H1 (cell line): ENCODE measurements around the gene SSTR4. TPM values are rescaled to one million over a fixed set of nuclear protein-coding genes. Genes with fewer than 3 reads are reported as not detected.

Experiments
- CTCF ChIA-PET: fragments of 300-600 bp; sonication (Branson Sonifier 250); formaldehyde crosslinking; loops from one replicate; lab custom pipeline; 2021; ENCODE audit not compliant: partially characterized antibody; lab: Charles Lee
- POLR2A ChIA-PET: fragments of 300-600 bp; sonication (Branson Sonifier 250); formaldehyde crosslinking; loops from one replicate; lab custom pipeline; 2021; ENCODE audit warnings: inconsistent platforms; ENCODE audit not compliant: partially characterized antibody; lab: Charles Lee
- DNase-seq, 2 experiments: peaks; one replicate each; pipeline versions ENCODE4 v3.0.0 to v3.0.0-alpha.2; 2010 to 2022; ENCODE audit warnings: low spot score in 2 of 2, low read depth in 1 of 2, mixed read lengths in 1 of 2
- FAIRE-seq: peaks from 2 replicates; lab custom pipeline; 2011; peaks lifted over from hg19 to GRCh38; lab: Jason Lieb, UNC
- H2AFZ ChIP-seq: 2 replicates; pipeline ENCODE4 v1.8.1; 2012; ENCODE audit warnings: low read length, inconsistent platforms
- H2AK5ac ChIP-seq: 2 replicates; pipeline ENCODE4 v1.6.1; 2013; ENCODE audit warnings: low read depth, low read length
- H2BK120ac ChIP-seq: replicated peaks from 2 replicates; pipeline ENCODE3; 2013; ENCODE audit warnings: low read depth, low read length, inconsistent platforms
- H2BK12ac ChIP-seq: 2 replicates; pipeline ENCODE4 v1.6.1; 2013; ENCODE audit warnings: low read depth, low read length
- H2BK15ac ChIP-seq: 2 replicates; pipeline ENCODE4 v1.6.1; 2013; ENCODE audit warnings: low read length
- H2BK20ac ChIP-seq: 2 replicates; pipeline ENCODE4 v1.6.1; 2013; ENCODE audit warnings: low read length
- H2BK5ac ChIP-seq: 2 replicates; pipeline ENCODE4 v1.6.1; 2013; ENCODE audit warnings: low read depth, low read length
- H3K14ac ChIP-seq: 2 replicates; pipeline ENCODE4 v1.6.1; 2013; ENCODE audit warnings: inconsistent platforms; ENCODE audit not compliant: insufficient read length
- H3K18ac ChIP-seq: 2 replicates; pipeline ENCODE4 v1.6.1; 2013; ENCODE audit warnings: low read length; ENCODE audit errors: extremely low read depth
- H3K23ac ChIP-seq: 2 replicates; pipeline ENCODE4 v1.6.1; 2013; ENCODE audit warnings: inconsistent platforms; ENCODE audit not compliant: insufficient read length
- H3K23me2 ChIP-seq: 2 replicates; pipeline ENCODE4 v1.6.1; 2013; ENCODE audit warnings: low read depth, low read length
- H3K27ac ChIP-seq: 2 replicates; pipeline ENCODE4 v1.6.1; 2011; ENCODE audit warnings: low read depth, low read length, inconsistent platforms
- H3K27me3 ChIP-seq, 4 experiments: replicated peaks in 1 of 4; 1 replicate in 1 of 4; 2 replicates in 3 of 4; pipeline versions ENCODE4 v1.6.1 to v1.8.1; 2011 to 2013; ENCODE audit warnings: low read length in 3 of 4, mild to moderate bottlenecking in 3 of 4, inconsistent platforms in 2 of 4, mixed read lengths in 2 of 4, moderate library complexity in 1 of 4; ENCODE audit not compliant: control insufficient read depth in 3 of 4, insufficient read depth in 3 of 4; ENCODE audit errors: extremely low read depth in 1 of 4
- H3K36me3 ChIP-seq, 4 experiments: 2 replicates each; pipeline versions ENCODE4 v1.6.1 to v1.8.1; 2011 to 2013; ENCODE audit warnings: mild to moderate bottlenecking in 4 of 4, low read length in 3 of 4, moderate library complexity in 2 of 4, control low read depth in 1 of 4, inconsistent platforms in 1 of 4; ENCODE audit not compliant: insufficient read depth in 4 of 4, control insufficient read depth in 2 of 4
- H3K4ac ChIP-seq: replicated peaks from 2 replicates; pipeline ENCODE3; 2013; ENCODE audit warnings: low read length, low read depth, mixed read lengths, inconsistent platforms; ENCODE audit not compliant: insufficient read length
- H3K4me1 ChIP-seq, 4 experiments: replicated peaks in 1 of 4; 1 replicate in 1 of 4; 2 replicates in 3 of 4; pipeline versions ENCODE4 v1.6.1 to v1.8.1; 2011 to 2013; ENCODE audit warnings: low read length in 3 of 4, inconsistent platforms in 2 of 4, mixed read lengths in 1 of 4; ENCODE audit not compliant: insufficient read depth in 4 of 4, control insufficient read depth in 3 of 4
- H3K4me2 ChIP-seq, 2 experiments: 2 replicates each; pipeline versions ENCODE4 v1.6.1 to v1.8.1; 2011 to 2013; ENCODE audit warnings: low read depth in 2 of 2, low read length in 2 of 2, control low read depth in 1 of 2, inconsistent platforms in 1 of 2, mild to moderate bottlenecking in 1 of 2; ENCODE audit not compliant: insufficient read depth in 1 of 2
- H3K4me3 ChIP-seq, 4 experiments: fragments of 200-600, 300-600 bp in 1 of 4; sonication (generic), shearing (Covaris generic), sonication (Bioruptor Twin) in 1 of 4; 2 replicates each; pipeline versions ENCODE4 v1.5.1 to v1.8.1; 2011 to 2016; ENCODE audit warnings: low read length in 4 of 4, low read depth in 3 of 4, control low read depth in 2 of 4, inconsistent platforms in 2 of 4, mild to moderate bottlenecking in 2 of 4, mixed read lengths in 1 of 4, moderate library complexity in 1 of 4; ENCODE audit not compliant: insufficient read depth in 2 of 4; ENCODE audit errors: extremely low read depth in 1 of 4
- H3K56ac ChIP-seq: replicated peaks from 2 replicates; pipeline ENCODE3; 2013; ENCODE audit warnings: low read depth, mild to moderate bottlenecking, mixed read lengths, low read length, inconsistent platforms; ENCODE audit not compliant: insufficient read length
- H3K79me1 ChIP-seq: 2 replicates; pipeline ENCODE4 v1.6.1; 2013; ENCODE audit warnings: low read depth, low read length, control low read depth
- H3K79me2 ChIP-seq, 2 experiments: 2 replicates each; pipeline versions ENCODE4 v1.6.1 to v1.8.1; 2012 to 2013; ENCODE audit warnings: low read length in 2 of 2, mild to moderate bottlenecking in 2 of 2, inconsistent platforms in 1 of 2; ENCODE audit not compliant: insufficient read depth in 2 of 2, control insufficient read depth in 1 of 2
- H3K9ac ChIP-seq, 4 experiments: replicated peaks in 1 of 4; 1 replicate in 1 of 4; 2 replicates in 3 of 4; pipeline versions ENCODE4 v1.6.1 to v1.8.1; 2011 to 2013; ENCODE audit warnings: low read depth in 3 of 4, low read length in 3 of 4, control low read depth in 2 of 4, mild to moderate bottlenecking in 2 of 4, moderate library complexity in 2 of 4, inconsistent platforms in 1 of 4; ENCODE audit errors: extremely low read depth in 1 of 4
- H3K9me3 ChIP-seq, 2 experiments: 2 replicates each; pipeline versions ENCODE4 v1.6.1 to v1.8.1; 2012 to 2013; ENCODE audit warnings: mild to moderate bottlenecking in 2 of 2, moderate library complexity in 2 of 2, control low read depth in 1 of 2, inconsistent platforms in 1 of 2, low read depth in 1 of 2, low read length in 1 of 2, mixed read lengths in 1 of 2; ENCODE audit not compliant: insufficient read depth in 2 of 2
- H4K20me1 ChIP-seq, 2 experiments: replicated peaks in 1 of 2; 2 replicates each; pipeline versions ENCODE3 to v1.8.1; 2011 to 2013; ENCODE audit warnings: inconsistent platforms in 2 of 2, low read length in 2 of 2, mild to moderate bottlenecking in 1 of 2; ENCODE audit not compliant: insufficient read depth in 2 of 2, control insufficient read depth in 1 of 2
- H4K5ac ChIP-seq: 2 replicates; pipeline ENCODE4 v1.6.1; 2013; ENCODE audit warnings: low read length, low read depth, mixed read lengths, inconsistent platforms; ENCODE audit not compliant: insufficient read length
- H4K8ac ChIP-seq: 2 replicates; pipeline ENCODE4 v1.8.0; 2013; ENCODE audit warnings: mild to moderate bottlenecking, moderate library complexity, low read length, inconsistent platforms; ENCODE audit not compliant: insufficient read depth; ENCODE audit errors: extremely low read depth
- H4K91ac ChIP-seq: replicated peaks from 2 replicates; pipeline ENCODE3; 2013; ENCODE audit warnings: low read length, mixed read lengths, inconsistent platforms; ENCODE audit not compliant: insufficient read length
- NANOG ChIP-seq: IDR thresholded peaks from 2 replicates; pipeline ENCODE4 v1.6.1; 2011; ENCODE audit warnings: low read length, low read depth, mild to moderate bottlenecking, inconsistent platforms; ENCODE audit not compliant: insufficient read depth, poor library complexity, severe bottlenecking
- NRF1 ChIP-seq: IDR thresholded peaks from 2 replicates; pipeline ENCODE4 v1.6.1; 2011; ENCODE audit warnings: mild to moderate bottlenecking, low read depth, low read length, improper control_type of control experiment
- PHF8 ChIP-seq: fragments of 200-600 bp; sonication (generic); conservative IDR thresholded peaks from 2 replicates; pipeline ENCODE4 v1.7.1; 2012; ENCODE audit warnings: low read depth, mild to moderate bottlenecking, inconsistent platforms, low read length, moderate library complexity
- RFX5 ChIP-seq: IDR thresholded peaks from 2 replicates; pipeline ENCODE4 v1.6.1; 2011; ENCODE audit warnings: low read depth, low read length, improper control_type of control experiment, borderline replicate concordance
- SIN3A ChIP-seq, 2 experiments: IDR thresholded peaks in 1 of 2; conservative IDR thresholded peaks in 1 of 2; 2 replicates each; pipeline ENCODE4 v1.6.1; 2011 to 2012; ENCODE audit warnings: low read length in 2 of 2, improper control_type of control experiment in 1 of 2, low read depth in 1 of 2, mild to moderate bottlenecking in 1 of 2
- SUZ12 ChIP-seq: fragments of 200-600 bp; sonication (generic); IDR thresholded peaks from 2 replicates; pipeline ENCODE4 v1.6.1; 2012; ENCODE audit warnings: mild to moderate bottlenecking, inconsistent platforms, low read length, moderate library complexity, mixed read lengths
- WGBS, 2 experiments: shearing (Covaris generic) in 1 of 2; methylation state at CpG; one replicate each; pipeline versions ENCODE4 v1.1.6 to v1.1.7; 2013 to 2015; ENCODE audit warnings: low lambda C conversion rate in 2 of 2, mixed read lengths in 2 of 2, inconsistent platforms in 1 of 2, low coverage in 1 of 2, missing lambda C conversion rate in 1 of 2; ENCODE audit not compliant: insufficient replicate concordance in 2 of 2, insufficient coverage in 1 of 2, insufficient read length in 1 of 2; ENCODE audit errors: extremely low coverage in 1 of 2, missing lambda C conversion rate in 1 of 2; 5-methylcytosine and 5-hydroxymethylcytosine counted together
- polyA plus RNA-seq, 7 experiments: library from polyadenylated mRNA; depleted of rRNA in 3 of 7; stranded (reverse) in 5 of 7; unstranded in 2 of 7; fragments of >200 nt in 5 of 7; fragments of 200-250 nt in 2 of 7; gene quantifications; 1 replicate in 5 of 7; 2 replicates in 1 of 7; 4 replicates in 1 of 7; pipeline versions ENCODE4 v1.2.1 to v1.2.3, GENCODE V29; 2011 to 2013; ENCODE audit warnings: missing spikeins in 2 of 7, mixed read lengths in 2 of 7
- total RNA-seq: library from RNA; stranded (reverse); fragmentation: NEBNext Ultra II Directional; extraction: Animal tissue kit (Norgen Biotek cat#: 25700); gene quantifications from 2 replicates; pipeline ENCODE4 v1.2.1, GENCODE V29; 2021

The SSTR4 gene
- total and polyA plus RNA-seq, 2 of the 8 experiments (the other 6 are each of a cell fraction or from before 2014, with no cell fraction given) = 0.05 TPM; not detected in 1

GRCh38 chr20:23017516-23017915 is 17.6 kb upstream of the SSTR4 start:
- Histone ChIP-seq H3K4ac (no peak overlapping the region), H3K9ac (no peak overlapping the region), H3K4me3 (no peak overlapping the region), H2BK5ac (no peak overlapping the region), H3K36me3 (no peaks in the 10 kb centered on the region), H3K18ac (no peak overlapping the region), H4K91ac (no peak overlapping the region), H3K14ac (no peak overlapping the region), H3K4me1 (no peaks in the 10 kb centered on the region), H3K4me2 (no peak overlapping the region), H2AFZ (no peak overlapping the region), H3K27ac (no peak overlapping the region), H4K8ac (no peak overlapping the region), H3K9me3 (no peaks in the 10 kb centered on the region), H2BK120ac (no peak overlapping the region), H3K27me3 (no peaks in the 10 kb centered on the region), H2AK5ac (no peak overlapping the region), H4K20me1 (no peaks in the 10 kb centered on the region), H3K79me2 (no peaks in the 10 kb centered on the region), H2BK12ac (no peak overlapping the region), H4K5ac (no peak overlapping the region), H3K23ac (no peak overlapping the region), H2BK15ac (no peak overlapping the region), H3K56ac (no peak overlapping the region), H3K79me1 (no peaks in the 10 kb centered on the region), H2BK20ac (no peak overlapping the region), H3K23me2 (no peaks in the 10 kb centered on the region)
- FAIRE-seq (no peak), DNase-seq (no peak)
- TF ChIP-seq NRF1 (no peak), PHF8 (no peak), SUZ12 (no peak), NANOG (no peak), RFX5 (no peak), SIN3A (conservative IDR thresholded peaks at IDR 0.05 in 1 of 2, IDR thresholded peaks at IDR 0.05 in 1 of 2; ENCODE audit: low read depth in 1 of 2, low read length in 2 of 2) (no peak)
- ChIA-PET POLR2A (no interaction called here), CTCF (interaction anchor here (0.9 to 2.3 kb wide), 9 partner anchors 43 to 323 kb away, joined by 3 to 7 read pairs (median 3); no protein-coding TSS in a partner anchor)
- WGBS, 2 experiments = 87% methylated on average over 1 of the region's 2 CpGs; no CpG with 5 or more reads in 1 of the 2 experiments
